Loucy (cell line): Measurements from ENCODE around the gene DLG1.

Source experiments
- CTCF ChIP-seq: fragments of 200-600 bp; sonication (generic); conservative IDR thresholded peaks from 2 replicates; pipeline ENCODE4 v1.5.1; 2014; ENCODE audit warnings: mild to moderate bottlenecking, antibody characterized with exemption, low read length
- EZH2phosphoT487 ChIP-seq: fragments of 200-600 bp; IDR thresholded peaks from 2 replicates; pipeline ENCODE4 v1.6.1; 2018; ENCODE audit warnings: antibody characterized with exemption, mild to moderate bottlenecking, moderate library complexity, borderline replicate concordance

DNA sequence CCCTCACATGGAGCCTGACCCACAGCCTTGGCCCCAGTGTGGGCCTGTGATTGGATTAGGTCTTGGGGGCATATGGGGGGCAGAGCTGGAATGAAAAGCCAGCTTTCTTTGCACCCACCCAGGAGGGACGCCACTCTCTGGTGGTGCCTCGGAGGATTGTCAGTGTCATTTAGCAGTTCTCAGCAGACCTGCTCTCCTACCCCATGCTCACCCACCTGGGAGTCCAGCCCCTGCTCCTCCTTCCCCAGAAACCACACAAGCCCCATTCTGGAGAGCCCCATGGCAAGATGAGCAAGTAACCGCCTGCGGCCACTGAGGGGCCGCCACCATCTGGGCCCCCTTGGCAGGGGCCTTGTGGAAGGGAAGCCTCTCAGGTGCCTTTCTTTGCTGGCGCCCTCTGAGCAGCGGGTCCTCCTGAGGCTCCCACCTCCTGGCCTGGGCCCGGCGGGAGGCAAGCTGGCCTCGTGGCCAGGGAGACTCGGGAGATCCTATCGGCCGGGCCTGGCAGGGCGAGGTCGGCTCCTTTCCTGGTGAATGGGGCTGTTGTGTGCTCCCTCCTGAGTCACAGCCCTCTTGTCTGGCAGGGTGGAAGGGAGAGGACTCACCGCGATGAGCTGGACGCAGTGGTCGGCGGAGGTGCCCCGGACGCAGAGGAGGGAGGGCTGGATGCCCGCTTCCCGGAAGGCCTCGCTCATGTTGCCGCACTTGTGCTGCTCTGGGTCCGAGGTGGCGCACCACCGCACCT is 271.1 kb downstream of the DLG1 start:
- TF ChIP-seq CTCF (no peak), EZH2phosphoT487 (no peak)
